Measurements from ENCODE around the gene HK1.

The HK1 gene

GRCh38 chr10:69317175-69317604 lies 38.9 kb downstream of the HK1 start:
- Histone ChIP-seq H3K4me3 (no peak overlapping the region), H3K27ac (peak overlapping the region in 1 of 2 donors; percentile 97)
- DNase-seq (ENCODE audit: low spot score) = no peak
- TF ChIP-seq CTCF (IDR thresholded peaks at IDR 0.05) = no peak

GRCh38 chr10:69317626-69318105 lies 39.4 kb downstream of the HK1 start:
- TF ChIP-seq CTCF (IDR thresholded peaks at IDR 0.05) = no peak
- H3K4me3 ChIP-seq = peak overlapping the region; percentile 100
- DNase-seq (ENCODE audit: low spot score) = no peak
- H3K27ac ChIP-seq = peak overlapping the region; percentile 91 to 97

- peak; percentile 96 for DNase-seq (ENCODE audit: low spot score)
- no peak for TF ChIP-seq CTCF (IDR thresholded peaks at IDR 0.05)
- Histone ChIP-seq H3K27ac (peak overlapping the region; percentile 91 to 97), H3K4me3 (peak overlapping the region; percentile 100)
Measured at GRCh38 chr10:69318106-69318866, 40.0 kb downstream of the HK1 start.

- H3K4me3 ChIP-seq = peak overlapping the region; percentile 100
- peak overlapping the region; percentile 91 to 97 for H3K27ac ChIP-seq
- no peak for TF ChIP-seq CTCF (IDR thresholded peaks at IDR 0.05)
- DNase-seq (ENCODE audit: low spot score) = peak; percentile 95
Measured at GRCh38 chr10:69318867-69319727, 40.8 kb downstream of the HK1 start.

- no peak for DNase-seq (ENCODE audit: low spot score)
- TF ChIP-seq CTCF (IDR thresholded peaks at IDR 0.05) = no peak
Measured at GRCh38 chr10:69319841-69320316, 41.6 kb downstream of the HK1 start.

GRCh38 chr10:69320521-69320920 lies 42.2 kb downstream of the HK1 start:
- DNase-seq (ENCODE audit: low spot score) = no peak
- Histone ChIP-seq H3K27ac (peak overlapping the region; percentile 91 to 97), H3K4me3 (peak overlapping the region; percentile 100)
- no peak for TF ChIP-seq CTCF (IDR thresholded peaks at IDR 0.05)

More at GRCh38 chr10:69319841-69320316, 41.6 kb downstream of the HK1 start:
- Histone ChIP-seq H3K4me3 (peak overlapping the region; percentile 100), H3K27ac (peak overlapping the region; percentile 91 to 97)

All from coronary artery (tissue), 2 donors.